Mesendoderm (in vitro differentiated cells): ENCODE data around the gene DSE.
"Not testable (repeated sequence)": the region's sequence is repeated elsewhere in the genome, so short reads cannot be mapped to it uniquely, and the experiment has no call there.

Experiments used
- DNase-seq: peaks from one replicate; pipeline ENCODE4 v3.0.0; 2013
- H2AK5ac ChIP-seq: 2 replicates; pipeline ENCODE4 v1.6.1; 2013; ENCODE audit warnings: low read length, inconsistent platforms
- H2BK120ac ChIP-seq: 2 replicates; pipeline ENCODE4 v1.6.1; 2013; ENCODE audit warnings: low read depth, mild to moderate bottlenecking, low read length, moderate library complexity, mixed read lengths
- H2BK15ac ChIP-seq: replicated peaks from 2 replicates; pipeline ENCODE4 v1.6.1; 2013; ENCODE audit warnings: low read depth, mild to moderate bottlenecking, moderate library complexity
- H2BK5ac ChIP-seq: 2 replicates; pipeline ENCODE4 v1.6.1; 2013; ENCODE audit warnings: low read length, inconsistent platforms
- H3K18ac ChIP-seq: 2 replicates; pipeline ENCODE4 v1.6.1; 2013; ENCODE audit warnings: mild to moderate bottlenecking, low read length, mixed read lengths
- H3K23ac ChIP-seq: one replicate; pipeline ENCODE4 v1.6.1; 2013; ENCODE audit warnings: low read length
- H3K27ac ChIP-seq: 2 replicates; pipeline ENCODE4 v1.5.1; 2013; ENCODE audit warnings: low read depth, mild to moderate bottlenecking, inconsistent platforms, low read length, moderate library complexity
- H3K27me3 ChIP-seq: 2 replicates; pipeline ENCODE4 v1.6.1; 2013; ENCODE audit warnings: low read length, control low read depth, mild to moderate bottlenecking, inconsistent platforms; ENCODE audit not compliant: insufficient read depth, poor library complexity
- H3K36me3 ChIP-seq: 2 replicates; pipeline ENCODE4 v1.6.1; 2013; ENCODE audit warnings: low read length, inconsistent platforms; ENCODE audit not compliant: control insufficient read depth, insufficient read depth
- H3K4ac ChIP-seq: one replicate; pipeline ENCODE4 v1.6.1; 2013; ENCODE audit warnings: low read depth, mild to moderate bottlenecking, low read length, moderate library complexity
- H3K4me1 ChIP-seq: 2 replicates; pipeline ENCODE4 v1.6.1; 2013; ENCODE audit warnings: low read depth, low read length, inconsistent platforms; ENCODE audit not compliant: control insufficient read depth
- H3K4me2 ChIP-seq: 2 replicates; pipeline ENCODE4 v1.6.1; 2013; ENCODE audit warnings: low read length
- H3K4me3 ChIP-seq: 2 replicates; pipeline ENCODE4 v1.5.1; 2013; ENCODE audit warnings: mild to moderate bottlenecking, low read length
- H3K56ac ChIP-seq: one replicate; pipeline ENCODE4 v1.6.1; 2013; ENCODE audit warnings: low read length
- H3K79me1 ChIP-seq: 2 replicates; pipeline ENCODE4 v1.6.1; 2013; ENCODE audit warnings: low read length, inconsistent platforms
- H3K79me2 ChIP-seq: 2 replicates; pipeline ENCODE4 v1.6.1; 2013; ENCODE audit warnings: mild to moderate bottlenecking, low read length; ENCODE audit not compliant: control insufficient read depth, insufficient read depth
- H3K9ac ChIP-seq: 2 replicates; pipeline ENCODE4 v1.6.1; 2013; ENCODE audit warnings: low read length, inconsistent platforms
- H4K5ac ChIP-seq: one replicate; pipeline ENCODE4 v1.6.1; 2013; ENCODE audit warnings: low read length
- H4K8ac ChIP-seq: one replicate; pipeline ENCODE4 v1.6.1; 2013; ENCODE audit warnings: low read depth, mild to moderate bottlenecking, control low read depth, low read length, moderate library complexity
- WGBS: extraction: QIAGEN DNeasy Blood & Tissue Kit; methylation state at CpG from one replicate; pipeline ENCODE4 v1.1.7; 2013; ENCODE audit warnings: low lambda C conversion rate, missing lambda C conversion rate; ENCODE audit not compliant: insufficient coverage; ENCODE audit errors: extremely low coverage; 5-methylcytosine and 5-hydroxymethylcytosine counted together

Gene DSE

DNA sequence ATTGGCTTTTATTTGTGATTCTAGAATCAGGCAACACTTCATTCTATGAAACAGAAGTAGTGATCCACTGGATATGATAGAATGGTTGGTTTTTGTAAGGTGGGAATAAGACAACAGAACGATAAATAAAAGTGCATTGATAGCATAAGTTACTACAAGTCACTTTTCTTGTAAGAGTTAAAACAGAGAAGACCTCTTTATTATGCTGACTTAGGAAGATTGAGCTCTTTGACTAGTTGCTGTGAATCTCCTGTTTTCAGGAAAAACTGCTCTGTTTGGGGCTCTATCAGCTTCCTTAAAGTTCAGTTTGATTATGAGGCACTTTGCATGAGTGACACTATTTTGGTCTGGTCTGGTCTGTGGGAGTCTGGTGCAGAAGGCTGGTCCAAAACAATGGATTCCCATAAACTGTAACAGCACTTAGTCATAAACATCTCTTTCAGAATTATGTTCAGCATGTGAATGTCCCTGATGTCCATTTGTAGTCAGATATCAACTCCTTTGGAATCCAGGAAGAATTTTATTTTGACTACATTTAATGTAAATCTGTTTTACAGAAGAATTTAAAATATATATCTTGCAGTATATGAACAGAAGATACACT lies 35.0 kb upstream of the DSE start:
- no CpG with 5 or more reads among the region's 1 CpG for WGBS
- Histone ChIP-seq H3K79me2 (no peaks in the 10 kb centered on the region), H3K4ac (no peak overlapping the region), H2BK120ac (no peak overlapping the region), H3K9ac (no peak overlapping the region), H3K56ac (no peak overlapping the region), H3K4me3 (no peak overlapping the region), H3K4me1 (no peaks in the 10 kb centered on the region), H2BK15ac (no peak overlapping the region), H2AK5ac (no peak overlapping the region), H3K79me1 (no peaks in the 10 kb centered on the region), H4K5ac (no peak overlapping the region), H3K4me2 (no peak overlapping the region), H3K27me3 (no peaks in the 10 kb centered on the region), H4K8ac (no peak overlapping the region), H3K27ac (no peak overlapping the region), H2BK5ac (no peak overlapping the region), H3K36me3 (no peaks in the 10 kb centered on the region), H3K18ac (no peak overlapping the region), H3K23ac (no peak overlapping the region)
- DNase-seq = no peak

DNA sequence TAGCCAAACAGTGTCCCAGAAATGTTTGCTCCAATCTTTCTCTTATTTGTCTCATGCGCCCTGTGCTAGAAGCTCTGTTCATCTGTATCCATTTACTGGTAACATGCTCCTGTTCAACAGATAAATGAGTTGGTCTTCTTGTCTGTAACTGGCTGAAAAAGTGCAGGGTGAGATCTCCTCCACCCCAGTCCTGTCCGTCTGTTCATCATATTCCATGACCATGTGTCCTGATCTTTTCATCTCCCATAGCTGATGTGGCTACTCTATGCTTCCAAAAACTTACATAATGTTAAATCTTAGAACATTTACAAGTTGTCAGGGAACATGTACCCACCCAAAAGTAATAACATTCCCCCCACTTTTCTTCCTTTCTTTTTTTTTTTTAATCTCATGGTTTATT lies 31.8 kb upstream of the DSE start:
- WGBS = no CpG with 5 or more reads among the region's 2 CpGs
- no peak overlapping the region for H3K4ac ChIP-seq
- H2BK15ac ChIP-seq = no peak overlapping the region

DNA sequence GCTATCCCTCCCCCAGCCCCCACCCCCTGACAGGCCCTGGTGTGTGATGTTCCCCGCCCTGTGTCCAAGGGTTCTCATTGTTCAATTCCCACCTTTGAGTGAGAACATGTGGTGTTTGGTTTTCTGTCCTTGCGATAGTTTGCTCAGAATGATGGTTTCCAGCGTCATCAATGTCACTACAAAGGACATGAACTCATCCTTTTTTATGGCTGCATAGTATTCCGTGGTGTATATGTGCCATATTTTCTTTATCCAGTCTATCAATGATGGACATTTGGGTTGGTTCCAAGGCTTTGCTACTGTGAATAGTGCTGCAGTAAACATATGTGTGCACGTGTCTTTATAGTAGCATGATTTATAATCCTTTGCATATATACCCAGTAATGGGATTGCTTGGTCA lies 30.1 kb upstream of the DSE start:
- not testable (repeated sequence) for H2BK120ac ChIP-seq, H2BK15ac ChIP-seq, H3K4me3 ChIP-seq, H3K9ac ChIP-seq, H3K4ac ChIP-seq, H3K23ac ChIP-seq, H3K79me1 ChIP-seq, H4K5ac ChIP-seq, H3K56ac ChIP-seq, H3K27ac ChIP-seq, H3K79me2 ChIP-seq, H3K27me3 ChIP-seq, H3K4me1 ChIP-seq, H2AK5ac ChIP-seq, H2BK5ac ChIP-seq, H3K4me2 ChIP-seq, DNase-seq, H3K18ac ChIP-seq, H4K8ac ChIP-seq, H3K36me3 ChIP-seq
- WGBS = no CpG with 5 or more reads among the region's 5 CpGs

More for the DNA sequence above, 31.8 kb upstream of the DSE start:
- Histone ChIP-seq H2BK5ac (no peak overlapping the region), H4K8ac (no peak overlapping the region), H3K4me2 (no peak overlapping the region), H2BK120ac (no peak overlapping the region), H3K56ac (no peak overlapping the region), H3K36me3 (no peaks in the 10 kb centered on the region), H4K5ac (no peak overlapping the region), H3K27me3 (no peaks in the 10 kb centered on the region), H3K4me1 (no peaks in the 10 kb centered on the region), H3K4me3 (no peak overlapping the region), H3K18ac (no peak overlapping the region), H3K79me2 (no peaks in the 10 kb centered on the region), H2AK5ac (no peak overlapping the region), H3K27ac (no peak overlapping the region), H3K23ac (no peak overlapping the region), H3K9ac (no peak overlapping the region), H3K79me1 (no peaks in the 10 kb centered on the region)
- DNase-seq = no peak

DNA sequence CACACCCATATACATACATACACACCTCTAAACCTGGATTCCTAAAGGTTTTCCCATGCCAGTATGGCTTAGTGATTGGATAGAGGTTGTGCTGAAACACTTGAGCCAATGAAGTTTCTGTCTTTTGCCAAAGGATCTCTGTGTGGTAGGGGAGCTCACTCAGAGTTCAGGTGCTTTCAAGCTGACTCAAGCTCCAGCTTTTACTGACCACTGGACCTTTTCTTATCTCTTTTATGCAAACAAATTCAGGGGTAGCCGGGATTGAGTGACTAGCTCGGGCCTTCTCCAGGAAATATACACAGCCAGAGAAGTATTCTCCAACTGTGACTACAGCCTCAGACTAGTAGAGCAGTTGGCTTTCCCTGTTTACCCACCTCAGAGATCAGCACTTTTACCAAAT lies 21.5 kb upstream of the DSE start:
- Histone ChIP-seq H3K36me3 (no peaks in the 10 kb centered on the region), H3K4me3 (no peak overlapping the region), H4K5ac (no peak overlapping the region), H3K27ac (no peak overlapping the region), H4K8ac (no peak overlapping the region), H3K23ac (no peak overlapping the region), H3K9ac (no peak overlapping the region), H3K18ac (no peak overlapping the region), H3K4ac (no peak overlapping the region), H3K4me1 (no peaks in the 10 kb centered on the region), H2AK5ac (no peak overlapping the region), H3K4me2 (no peak overlapping the region), H3K27me3 (no peaks in the 10 kb centered on the region), H3K79me2 (no peaks in the 10 kb centered on the region), H2BK15ac (no peak overlapping the region), H2BK120ac (no peak overlapping the region), H3K79me1 (no peaks in the 10 kb centered on the region), H3K56ac (no peak overlapping the region), H2BK5ac (no peak overlapping the region)
- no CpG with 5 or more reads among the region's 2 CpGs for WGBS
- no peak for DNase-seq

DNA sequence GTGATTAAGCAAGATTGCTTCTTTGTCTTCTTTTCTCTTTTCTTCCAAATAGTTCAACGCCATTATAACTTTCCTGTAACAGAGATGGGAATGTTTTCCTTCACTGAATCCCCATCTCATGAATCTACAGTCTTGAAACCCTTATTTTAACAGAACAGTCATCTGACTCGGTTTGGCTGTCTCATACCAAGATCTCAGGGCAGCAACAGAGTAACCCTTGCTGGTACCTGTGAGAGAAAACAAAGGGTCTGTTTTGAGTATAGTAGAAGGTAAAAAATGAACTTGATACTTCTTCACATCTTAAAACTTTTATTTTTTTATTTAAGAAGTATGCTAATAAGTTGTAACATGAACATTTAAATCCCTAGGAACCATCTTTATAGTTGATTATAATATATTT lies 19.6 kb upstream of the DSE start:
- H2BK5ac ChIP-seq = no peak overlapping the region
- WGBS = no CpG with 5 or more reads among the region's 2 CpGs
- no peaks in the 10 kb centered on the region for H3K79me1 ChIP-seq
- H3K4ac ChIP-seq = no peak overlapping the region
- no peak overlapping the region for H3K4me2 ChIP-seq
- H3K27ac ChIP-seq = no peak overlapping the region
- no peak overlapping the region for H3K56ac ChIP-seq
- no peak for DNase-seq
- no peak overlapping the region for H2BK15ac ChIP-seq
- H3K9ac ChIP-seq = no peak overlapping the region
- no peaks in the 10 kb centered on the region for H3K27me3 ChIP-seq
- no peak overlapping the region for H4K8ac ChIP-seq
- H3K4me3 ChIP-seq = no peak overlapping the region
- H3K4me1 ChIP-seq = no peaks in the 10 kb centered on the region
- H2BK120ac ChIP-seq = no peak overlapping the region
- H3K23ac ChIP-seq = no peak overlapping the region
- no peak overlapping the region for H2AK5ac ChIP-seq
- H3K36me3 ChIP-seq = no peaks in the 10 kb centered on the region
- no peak overlapping the region for H4K5ac ChIP-seq
- no peak overlapping the region for H3K18ac ChIP-seq
- H3K79me2 ChIP-seq = no peaks in the 10 kb centered on the region
